Globus pallidus (tissue), 1 donor: ENCODE measurements around the gene TENM4.

Experiments
- DNase-seq: peaks from one replicate; pipeline ENCODE4 v3.0.0-alpha.2; 2015; ENCODE audit warnings: low spot score

TENM4 gene

DNA sequence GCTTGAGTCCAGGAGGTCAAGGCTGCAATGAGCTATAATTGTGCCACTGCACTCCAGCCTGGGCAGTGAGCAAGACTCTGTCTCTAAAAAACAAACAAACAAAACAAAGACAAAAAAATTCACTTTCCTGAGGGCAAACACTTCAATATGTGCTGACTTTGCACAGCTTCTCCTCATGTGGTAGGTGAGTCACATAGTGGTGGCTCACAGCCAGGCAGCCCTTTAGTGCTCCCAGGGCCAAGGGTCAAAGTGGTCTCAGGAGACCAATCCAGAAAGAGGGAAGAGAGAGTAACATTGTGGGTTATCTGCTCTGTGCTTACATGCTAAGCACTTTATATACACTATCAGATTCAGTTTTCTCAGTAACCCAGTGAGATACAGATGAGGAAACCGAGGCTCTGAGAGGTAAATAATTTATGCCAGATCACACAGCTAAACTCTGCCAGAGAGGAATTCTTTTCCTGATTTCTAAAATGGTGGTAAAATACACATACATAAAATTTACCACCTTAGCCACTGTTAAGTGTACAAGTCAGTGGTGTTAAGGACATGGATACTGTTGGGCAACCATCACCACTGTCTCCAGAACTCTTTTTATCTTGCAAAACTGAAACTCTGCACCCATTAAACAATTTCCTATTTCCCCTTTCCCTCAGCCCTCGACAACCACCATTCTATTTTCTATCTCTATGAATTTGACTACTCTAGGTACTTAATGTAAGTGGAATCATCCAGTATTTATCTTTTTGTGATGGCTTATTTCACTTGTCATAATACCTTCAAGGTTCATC is 634.4 kb downstream of the TENM4 start:
- DNase-seq = no peak

DNA sequence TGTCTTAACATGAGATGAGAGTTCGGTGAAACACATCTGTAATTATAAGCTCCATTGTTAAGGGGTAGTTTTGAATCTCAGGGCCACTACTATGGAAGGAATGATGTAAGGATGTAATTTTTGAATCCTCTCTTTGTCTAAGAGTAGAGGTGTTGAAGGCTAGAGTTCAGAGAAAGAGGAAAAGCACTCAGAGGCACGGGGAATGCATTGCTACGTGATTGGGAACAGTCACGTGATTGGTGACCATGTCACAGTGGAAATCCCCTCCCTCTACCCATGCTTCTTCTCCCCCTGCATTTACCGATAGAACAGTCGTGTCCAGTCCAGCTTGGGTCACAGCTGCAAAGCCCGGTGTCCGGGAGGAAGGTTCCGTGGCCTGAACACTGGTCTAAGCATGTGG is 635.8 kb downstream of the TENM4 start:
- no peak for DNase-seq

DNA sequence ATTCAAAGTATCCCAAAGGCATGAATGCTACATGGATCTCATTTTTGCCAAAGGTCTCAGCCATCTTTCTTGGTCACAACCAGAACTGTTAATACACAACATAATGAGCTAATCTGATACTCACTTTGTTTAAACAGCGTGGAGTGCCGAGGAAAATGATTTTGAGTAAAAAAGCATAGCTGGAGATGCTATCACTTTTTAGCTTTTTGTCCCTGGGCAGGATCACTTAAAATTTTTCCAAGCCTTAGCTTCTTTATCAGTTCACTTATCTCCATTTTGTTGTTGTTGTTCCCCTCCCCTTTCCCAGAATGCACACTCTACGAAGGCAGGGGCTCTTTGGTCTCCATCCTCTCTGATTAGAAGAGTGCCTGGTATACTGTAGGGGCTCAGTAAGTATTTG is 636.8 kb downstream of the TENM4 start:
- no peak for DNase-seq

DNA sequence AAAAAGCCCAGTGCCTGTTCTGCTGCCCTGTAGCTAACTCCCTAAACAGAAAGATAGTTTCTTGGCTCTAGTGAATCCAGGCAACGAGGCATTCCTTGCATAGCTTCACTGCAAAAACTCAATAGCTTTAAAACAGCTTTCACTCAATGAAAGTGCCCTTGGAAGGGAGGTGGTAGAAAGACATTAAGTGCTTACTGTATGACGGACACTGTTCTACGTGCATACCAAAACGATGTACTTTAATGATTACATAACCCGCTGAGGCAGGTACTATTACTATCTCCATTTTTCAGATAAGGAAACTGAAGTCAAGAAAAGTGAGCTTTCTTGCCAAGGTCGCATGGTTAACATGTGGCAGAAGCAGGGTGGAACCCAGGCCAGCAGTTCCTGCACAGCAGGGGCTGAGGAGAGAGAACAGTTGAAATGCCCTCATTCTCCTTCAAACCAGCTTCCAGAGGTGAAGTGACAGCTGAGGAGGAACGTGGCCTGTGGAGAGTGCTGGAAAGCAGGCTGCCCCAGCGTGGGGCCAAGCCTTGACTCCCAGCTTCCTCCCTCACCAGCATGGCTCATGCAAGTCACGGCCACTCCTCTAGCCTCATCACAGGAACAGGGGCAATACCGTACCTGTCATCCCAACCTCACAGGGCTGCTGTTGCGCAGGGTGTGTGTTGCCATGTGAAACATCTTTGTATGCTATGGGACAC is 638.6 kb downstream of the TENM4 start:
- no peak for DNase-seq

DNA sequence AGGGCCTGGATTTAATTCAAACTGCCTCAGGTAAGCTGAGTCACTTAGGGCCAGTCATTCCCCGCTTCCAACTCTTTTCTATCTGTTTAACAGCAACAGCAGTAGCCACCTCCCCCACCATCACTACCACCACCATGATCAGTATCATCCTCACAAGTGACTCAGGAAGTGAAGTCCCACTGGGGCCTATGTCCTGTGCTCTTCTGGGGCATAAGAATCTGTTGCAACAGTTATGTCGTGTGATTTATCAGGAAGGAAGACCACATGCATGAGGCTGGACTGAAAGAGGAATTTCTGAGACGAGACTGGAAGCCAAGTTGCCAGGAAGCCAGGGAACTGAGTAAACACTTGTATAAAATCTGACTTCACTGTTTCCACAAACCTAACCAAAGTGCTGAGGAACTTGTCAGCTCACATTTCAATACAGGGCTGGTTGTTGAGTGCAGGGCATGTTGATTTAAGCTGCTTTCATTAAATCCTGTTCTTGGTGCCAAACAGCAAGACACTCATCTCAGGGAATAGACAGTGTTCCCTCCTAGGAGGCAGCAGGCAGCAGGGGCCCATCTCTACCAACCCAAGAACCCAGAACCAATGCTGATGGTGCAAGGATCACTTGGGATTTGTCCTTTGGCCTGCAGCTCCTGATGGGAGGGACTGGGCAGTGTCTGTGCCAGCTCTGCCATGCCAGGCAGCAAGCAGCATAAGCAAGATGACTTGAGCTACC is 639.5 kb downstream of the TENM4 start:
- no peak for DNase-seq

DNA sequence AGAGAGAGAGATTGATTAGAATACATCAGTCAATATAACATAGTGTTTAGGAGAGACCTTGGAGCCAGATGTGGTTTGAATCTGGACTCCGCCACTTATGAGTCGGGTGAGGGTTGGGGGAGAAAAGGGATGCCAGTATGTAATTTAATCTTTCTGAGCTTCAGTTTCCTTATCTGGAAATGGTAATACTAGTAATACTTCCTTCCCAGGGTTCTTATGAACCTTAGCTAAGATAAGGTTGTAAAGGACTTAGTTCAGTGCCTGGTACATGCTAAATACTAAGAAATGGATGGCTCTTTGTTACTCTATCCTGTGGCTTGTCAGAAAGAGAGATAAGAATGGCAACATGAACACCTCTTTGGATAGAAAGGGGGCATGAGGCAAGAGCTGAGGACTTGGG is 640.1 kb downstream of the TENM4 start:
- DNase-seq = no peak

DNA sequence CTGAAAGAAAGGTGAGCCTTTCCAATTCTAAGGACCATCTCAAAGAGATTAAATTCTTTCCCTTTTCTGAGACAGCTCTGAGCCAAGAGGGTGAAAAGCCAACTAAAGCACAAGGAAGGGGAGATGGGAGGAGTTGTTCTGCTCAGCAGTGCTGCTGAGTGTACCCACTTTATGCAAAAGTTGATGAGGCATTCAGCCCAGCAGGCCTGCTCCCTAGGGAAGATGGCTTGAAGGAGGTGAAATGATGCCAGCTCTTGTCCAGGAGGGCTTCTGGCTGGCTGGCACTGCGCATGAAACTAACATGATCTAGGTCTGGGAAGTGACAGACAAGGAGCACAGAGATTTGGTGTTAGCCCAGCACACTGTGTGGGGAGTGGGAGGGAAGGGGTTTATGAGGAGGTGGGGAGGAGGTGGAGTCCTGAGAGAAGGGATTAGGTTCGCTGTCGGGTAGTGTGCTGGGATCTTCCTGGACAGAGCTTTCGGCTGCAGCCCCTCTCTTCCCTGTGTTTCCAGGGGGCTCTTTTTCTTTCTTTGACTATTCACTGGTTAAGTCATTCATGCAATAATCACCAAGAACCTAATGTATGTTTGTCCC is 640.6 kb downstream of the TENM4 start:
- DNase-seq = no peak

DNA sequence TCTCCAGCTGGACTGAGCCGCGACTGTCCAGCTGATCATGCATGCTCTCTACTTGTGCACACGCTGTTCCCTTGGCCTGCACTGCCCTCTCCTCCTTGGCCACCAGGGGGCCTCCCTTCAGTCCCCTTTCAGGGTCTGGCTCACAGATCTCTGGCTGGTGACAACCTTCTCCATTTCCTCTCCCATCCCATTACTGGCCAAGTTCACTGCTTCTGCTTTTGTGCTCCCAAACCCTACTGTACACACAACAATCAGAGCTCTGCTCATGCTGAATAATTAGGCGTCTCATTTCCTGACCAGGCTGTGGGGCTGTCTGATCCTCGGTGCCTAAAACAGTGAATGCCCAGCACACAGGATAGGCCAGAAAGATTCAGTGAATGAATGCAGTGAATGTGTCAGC is 642.2 kb downstream of the TENM4 start:
- DNase-seq = peak; percentile 73

DNA sequence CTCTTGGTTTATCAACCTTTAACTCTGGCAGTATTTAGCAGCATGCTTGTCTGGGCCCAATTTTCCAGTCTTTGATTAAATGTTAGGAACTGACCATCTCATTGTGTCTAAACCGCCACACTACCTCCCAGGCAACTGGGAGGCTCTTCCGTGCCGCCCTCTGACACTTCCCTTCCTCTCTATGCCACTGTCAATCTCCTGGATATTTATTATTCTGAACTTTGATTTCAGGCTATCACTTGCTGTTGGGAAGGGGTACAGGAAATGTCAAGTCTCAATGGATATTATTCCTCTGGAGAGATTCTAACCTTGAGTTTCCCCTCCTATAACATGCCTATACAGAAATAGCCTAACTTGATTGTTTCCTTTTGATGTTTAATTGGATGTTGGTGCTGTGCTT is 643.3 kb downstream of the TENM4 start:
- no peak for DNase-seq

DNA sequence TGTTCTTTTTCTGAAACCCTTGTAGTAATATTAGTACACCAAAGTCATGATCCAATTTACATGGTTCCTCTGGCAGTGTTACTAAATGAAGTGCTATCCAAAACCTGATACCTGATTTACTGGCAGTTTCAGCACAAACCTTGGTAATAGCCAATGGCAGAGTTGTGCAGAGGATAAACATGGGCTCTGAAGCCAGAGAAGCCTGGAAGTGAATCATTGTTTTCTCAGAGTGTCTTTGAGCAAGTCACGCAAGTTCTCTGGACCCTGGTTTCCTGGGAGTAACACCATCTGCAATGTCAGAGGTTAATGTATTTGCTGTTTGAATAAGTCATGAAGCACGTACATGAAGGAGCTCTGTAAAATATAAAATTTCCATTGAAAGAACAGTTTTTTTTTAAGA is 643.9 kb downstream of the TENM4 start:
- DNase-seq = no peak

DNA sequence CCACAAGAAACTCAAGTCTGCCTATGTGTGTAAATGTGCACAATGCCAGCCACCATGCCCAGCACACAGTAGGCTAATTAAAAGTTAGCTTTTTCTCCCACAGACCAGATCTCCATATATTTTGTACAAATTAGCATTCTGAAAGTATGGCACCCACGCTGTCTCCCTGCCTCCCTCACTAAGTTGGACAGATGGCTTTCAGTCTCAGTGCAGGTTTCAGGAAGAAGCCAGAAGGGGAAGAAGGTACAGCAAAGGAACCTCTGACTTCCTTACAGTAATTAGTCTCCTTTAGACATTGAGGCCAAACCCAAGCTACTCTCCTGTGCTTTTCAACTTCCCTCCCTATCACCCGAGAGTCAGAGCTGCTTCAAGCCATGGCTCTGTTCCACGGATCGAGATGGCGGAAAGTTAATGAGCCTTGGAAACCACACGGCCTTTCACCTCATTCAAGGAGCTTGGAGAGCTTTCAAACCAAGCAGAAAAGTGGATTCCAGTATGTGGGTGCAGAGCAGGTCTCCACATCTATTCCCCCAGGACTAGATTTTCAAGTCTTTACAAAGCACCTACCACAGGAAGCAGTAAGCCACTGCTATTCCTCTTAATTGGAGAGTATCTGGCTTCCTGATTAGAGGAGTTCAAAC is 645.1 kb downstream of the TENM4 start:
- DNase-seq = no peak

DNA sequence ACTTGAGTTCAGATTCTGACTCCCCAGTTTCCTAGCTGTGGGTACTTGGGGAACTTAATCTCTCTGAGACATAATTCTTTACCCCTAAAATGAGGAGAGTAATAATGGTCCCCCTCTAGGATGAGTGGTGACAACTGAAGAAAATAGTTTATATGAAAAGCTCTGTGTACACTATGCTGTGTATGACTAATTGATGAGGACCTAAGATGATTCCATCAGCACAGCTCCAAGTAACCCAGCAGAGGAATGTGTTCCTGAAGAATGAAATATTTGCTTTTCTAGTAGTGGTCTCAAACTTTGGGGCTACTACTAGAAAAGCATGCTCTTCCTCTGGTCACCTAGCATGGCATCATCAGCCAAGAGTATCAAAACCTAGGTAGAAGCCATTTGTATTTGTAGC is 648.9 kb downstream of the TENM4 start:
- DNase-seq = no peak

DNA sequence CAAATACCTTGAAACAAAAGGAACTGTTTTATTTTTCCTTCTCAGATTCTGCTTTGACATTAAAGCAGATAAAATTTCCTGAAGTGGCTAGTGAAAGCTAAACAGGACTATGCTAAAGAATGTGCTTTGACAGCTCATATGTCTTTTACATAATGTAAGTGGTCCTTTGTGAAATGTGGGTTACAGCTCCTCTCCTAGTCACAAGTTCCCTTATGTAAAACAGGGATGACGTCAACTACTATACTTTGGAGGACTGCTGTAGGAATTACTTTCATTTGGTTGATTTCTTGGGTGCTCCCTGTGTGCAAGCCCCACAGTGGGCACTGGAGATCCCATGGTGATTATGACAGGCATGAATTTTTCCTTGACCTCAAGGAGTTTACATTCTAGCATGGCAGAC is 649.6 kb downstream of the TENM4 start:
- no peak for DNase-seq

DNA sequence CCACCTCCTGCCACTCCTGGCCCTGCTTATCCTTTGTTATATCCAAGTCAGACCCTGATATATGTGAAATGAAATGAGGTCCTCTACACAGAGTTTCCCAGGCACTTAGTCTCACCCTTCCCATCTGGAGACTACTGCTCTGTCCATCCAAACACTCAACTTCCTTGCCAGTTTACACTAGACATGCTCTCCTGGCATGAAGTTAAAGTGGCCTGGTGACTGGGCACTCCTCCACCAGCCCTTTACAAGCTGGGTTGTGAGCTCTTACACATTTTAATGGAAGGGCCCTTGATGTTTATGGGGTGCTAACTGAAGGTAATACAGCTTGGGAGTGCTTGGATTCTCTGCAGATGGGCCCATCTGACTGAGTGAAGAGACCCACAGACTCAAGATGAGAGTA is 650.0 kb downstream of the TENM4 start:
- no peak for DNase-seq

DNA sequence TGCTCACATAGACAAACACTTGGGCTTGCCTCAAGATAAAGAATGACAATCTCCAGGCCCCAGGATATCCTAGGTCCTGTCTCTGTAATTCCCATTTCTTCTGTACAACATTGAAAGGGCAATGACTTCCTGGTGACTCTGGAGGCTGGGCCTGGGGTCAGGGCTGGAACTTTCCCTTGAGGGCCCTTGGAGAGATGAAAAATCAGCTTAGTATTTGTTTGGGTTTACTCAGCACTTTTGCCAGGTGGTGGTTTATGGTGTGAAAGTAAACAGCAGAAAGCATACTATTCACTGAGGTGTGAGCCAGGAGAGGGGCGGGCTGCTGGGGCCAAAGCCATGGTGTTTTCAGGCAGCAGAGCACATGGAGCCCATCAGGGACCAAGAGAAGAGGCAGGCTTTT is 651.5 kb downstream of the TENM4 start:
- DNase-seq = no peak

DNA sequence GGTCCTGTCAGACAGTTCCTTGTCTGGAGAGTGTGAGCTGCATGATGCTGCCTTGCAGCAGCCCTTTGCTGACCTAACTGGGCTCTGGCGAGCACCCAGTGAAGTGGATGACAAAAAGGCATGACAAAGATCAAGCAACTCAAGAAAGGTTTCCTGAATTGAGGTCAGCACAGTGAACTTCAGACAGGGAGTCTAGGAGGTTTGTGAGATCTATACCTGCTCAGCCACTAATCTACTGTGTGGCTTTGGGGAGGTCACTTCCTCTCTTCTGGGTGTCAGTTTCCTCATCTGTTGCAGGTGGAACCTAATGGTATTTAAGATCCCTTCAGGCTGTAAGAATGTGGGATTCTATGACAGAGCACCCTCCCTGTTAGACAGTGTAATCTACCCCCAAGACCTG is 652.3 kb downstream of the TENM4 start:
- no peak for DNase-seq

DNA sequence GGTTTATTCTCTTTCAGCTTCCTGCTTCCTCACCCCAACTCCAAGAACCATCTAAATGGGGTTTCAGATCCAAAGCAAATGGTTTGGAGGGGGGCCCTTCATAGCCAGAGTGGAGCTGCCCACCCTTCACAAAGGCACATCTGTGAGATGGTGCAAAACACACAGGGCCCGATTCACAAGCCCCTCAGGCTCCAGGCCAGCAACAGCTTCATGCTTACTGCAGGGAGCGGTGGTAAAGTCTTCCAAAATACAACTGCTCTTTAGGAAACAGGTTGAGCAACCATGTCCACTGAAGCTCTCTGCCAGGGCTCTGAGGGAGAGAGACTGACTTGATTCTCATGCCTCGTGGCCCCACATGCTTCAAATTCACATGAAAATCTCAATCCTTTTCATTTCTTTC is 653.1 kb downstream of the TENM4 start:
- peak; percentile 30 for DNase-seq

DNA sequence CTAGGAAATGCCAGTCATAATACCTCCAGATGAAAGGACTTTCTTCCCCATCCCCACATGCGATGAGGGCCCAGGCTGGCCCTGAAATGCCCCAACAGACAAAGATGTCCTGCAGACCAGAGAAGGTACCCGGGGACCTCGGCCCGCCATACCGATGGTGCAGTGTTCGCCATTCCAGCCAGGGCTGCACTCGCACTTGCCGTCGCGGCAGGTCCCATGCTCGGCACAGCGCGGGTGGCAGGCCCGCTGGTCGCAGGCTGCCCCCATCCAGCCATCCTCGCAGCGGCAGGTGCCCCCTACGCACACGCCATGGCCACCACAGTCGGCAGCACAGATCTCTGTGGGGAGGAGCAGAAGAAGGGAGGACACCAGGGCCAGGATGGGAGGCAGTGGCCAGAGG is 654.1 kb downstream of the TENM4 start:
- no peak for DNase-seq

DNA sequence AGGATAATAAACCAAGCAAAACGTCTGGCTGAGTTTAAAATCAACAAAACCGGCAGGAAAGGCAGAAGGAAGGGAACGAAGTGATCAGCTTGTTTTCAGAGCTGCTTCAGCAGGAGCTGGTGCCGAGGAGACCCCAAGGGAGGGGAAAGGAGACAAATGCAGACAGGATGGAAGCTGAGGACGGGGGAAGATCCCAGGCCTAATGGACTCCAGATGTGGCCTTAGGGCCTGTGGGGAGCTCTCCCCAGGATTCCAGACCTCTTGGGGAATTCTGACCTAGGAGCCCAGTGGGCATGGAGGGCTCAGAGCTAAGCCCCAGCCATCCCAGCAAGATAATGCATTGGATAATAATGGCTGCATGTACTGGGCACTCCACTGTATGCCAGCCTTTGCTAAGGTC is 654.7 kb downstream of the TENM4 start:
- DNase-seq = no peak

DNA sequence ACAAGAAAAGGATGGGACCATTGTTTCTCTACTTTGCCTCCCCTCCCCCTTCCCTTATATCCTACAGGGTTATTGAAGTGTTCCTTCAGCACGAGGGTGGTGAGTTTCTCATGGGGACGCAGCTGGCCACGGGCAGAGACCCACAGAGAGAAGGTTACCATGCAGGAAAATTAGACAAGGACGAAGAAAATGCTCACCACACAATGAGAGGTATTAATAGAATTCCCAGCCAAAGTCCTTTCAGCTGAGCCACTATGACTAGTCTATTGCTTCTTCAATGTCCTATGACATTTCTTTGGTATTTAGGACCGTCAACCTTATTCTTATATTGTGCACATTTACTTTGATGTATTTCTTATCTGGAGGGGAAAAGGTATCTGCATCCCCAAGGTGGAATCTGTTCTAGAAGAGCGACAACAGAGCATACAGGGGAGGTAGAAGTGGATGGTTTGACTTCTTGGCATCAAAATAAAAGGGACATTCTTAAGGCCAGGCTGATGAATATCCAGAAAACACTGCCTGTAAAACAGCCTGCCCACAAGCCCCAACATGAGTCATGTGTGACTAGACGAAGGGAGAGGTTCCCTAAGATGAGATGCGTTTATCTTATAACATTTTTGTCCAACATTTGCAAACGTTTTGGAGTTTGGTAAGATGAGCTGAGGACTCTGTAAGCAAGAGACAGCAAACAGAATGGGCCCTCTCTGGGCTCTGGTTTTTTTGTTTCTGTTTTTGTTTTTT is 656.3 kb downstream of the TENM4 start:
- DNase-seq = no peak

DNA sequence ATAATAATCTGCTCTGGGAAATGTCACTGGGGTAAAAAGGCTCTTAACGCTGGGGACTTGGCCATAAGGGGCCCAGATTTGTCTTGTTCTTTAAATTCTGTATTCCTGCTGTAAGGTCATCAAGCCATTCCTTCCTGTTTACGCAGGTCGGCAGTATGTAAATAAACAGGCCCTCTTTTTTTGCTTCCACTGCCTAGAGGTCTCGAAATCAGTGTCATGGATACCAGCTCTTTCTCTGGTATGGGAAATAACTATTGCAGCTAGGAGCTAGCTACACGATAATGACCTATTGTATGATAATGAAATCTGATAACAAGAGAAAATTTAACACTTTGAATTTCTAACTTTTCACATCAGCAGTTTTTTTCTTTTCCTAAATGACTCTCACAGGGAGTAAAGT is 657.0 kb downstream of the TENM4 start:
- DNase-seq = no peak

DNA sequence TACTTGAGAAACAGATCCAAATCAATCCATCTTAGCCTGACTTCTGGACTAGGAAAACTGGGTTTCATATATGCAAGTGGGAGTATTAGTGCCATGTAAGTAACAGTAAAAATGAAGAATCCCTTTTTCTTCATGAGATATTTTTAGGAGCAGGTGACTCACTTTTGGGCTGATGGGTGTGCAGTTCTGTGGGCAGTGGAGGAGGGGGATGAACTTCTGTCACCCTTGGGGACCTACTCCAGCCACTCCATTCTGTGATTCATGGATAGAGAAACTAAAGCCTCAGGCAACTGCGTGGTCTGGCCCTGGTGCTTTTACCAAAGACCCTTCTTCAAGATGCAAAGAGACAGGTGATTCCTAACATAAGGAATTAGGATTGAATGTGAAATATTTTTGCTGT is 657.5 kb downstream of the TENM4 start:
- DNase-seq = no peak
